Stimulated activated CD4-positive, alpha-beta T cell treated with anti-CD3 and anti-CD28 coated beads, Interleukin-12 subunit alpha, Interleukin-12 subunit beta, amount 100 ng/mL, for 4 hours (primary cell): ENCODE data around the gene SBNO1.
"Not testable (repeated sequence)": the region's sequence is repeated elsewhere in the genome, so short reads cannot be mapped to it uniquely, and the experiment has no call there.

Experiments used
- DNase-seq: peaks from one replicate; pipeline ENCODE4 v3.0.0-alpha.2; 2020

SBNO1 gene

DNA sequence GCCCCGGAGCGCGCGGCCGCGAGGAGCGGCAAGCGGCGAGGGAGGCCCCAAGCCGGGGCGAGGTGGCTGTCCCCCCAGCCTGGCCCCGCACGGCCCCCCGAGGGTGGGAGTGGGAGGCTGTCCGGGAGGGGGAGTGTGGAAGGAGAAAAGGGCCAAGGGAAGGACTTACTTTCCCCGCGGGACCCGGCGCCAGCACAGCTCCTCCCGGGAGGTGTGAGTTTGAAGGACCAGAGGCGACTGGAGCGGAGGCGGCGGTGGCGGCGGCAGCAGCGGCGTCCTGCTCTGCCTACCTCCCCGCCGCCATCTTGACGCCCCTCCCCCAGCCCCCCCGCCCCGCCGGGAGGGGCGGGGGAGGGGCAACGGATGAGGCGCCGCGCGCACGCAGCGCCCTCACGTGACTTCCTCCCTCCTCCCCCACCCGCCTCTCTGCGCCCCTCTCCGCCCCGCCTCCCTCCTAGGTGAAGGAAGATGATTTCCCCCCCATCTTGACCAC lies at the start of gene SBNO1:
Gene SBNO1, minus strand, starts transcription at position 316 of the 493 bp plus-strand sequence. CDS start 14,406 bp downstream, outside the sequence.
- peak; percentile 87 for DNase-seq

DNA sequence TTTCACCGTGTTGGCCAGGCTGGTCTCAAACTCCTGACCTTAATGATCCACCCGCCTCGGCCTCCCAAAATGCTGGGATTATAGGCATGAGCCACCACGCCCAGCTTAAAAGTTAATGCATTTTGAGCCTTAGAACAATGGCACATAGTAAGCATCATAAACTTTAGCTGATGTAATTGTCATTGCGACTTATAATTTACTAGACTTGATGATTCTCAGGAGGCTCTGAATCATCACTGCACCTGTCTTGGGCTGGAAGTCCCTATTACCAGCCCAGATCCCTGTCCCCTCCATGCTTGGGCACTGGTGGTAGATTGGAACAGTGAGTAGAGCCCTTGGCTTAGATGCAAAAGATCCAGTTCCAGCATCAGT lies 45.4 kb upstream of the SBNO1 start:
- no peak for DNase-seq

GRCh38 chr12:123409284-123410040 lies 44.8 kb upstream of the SBNO1 start:
- DNase-seq, result not testable (repeated sequence)

DNA sequence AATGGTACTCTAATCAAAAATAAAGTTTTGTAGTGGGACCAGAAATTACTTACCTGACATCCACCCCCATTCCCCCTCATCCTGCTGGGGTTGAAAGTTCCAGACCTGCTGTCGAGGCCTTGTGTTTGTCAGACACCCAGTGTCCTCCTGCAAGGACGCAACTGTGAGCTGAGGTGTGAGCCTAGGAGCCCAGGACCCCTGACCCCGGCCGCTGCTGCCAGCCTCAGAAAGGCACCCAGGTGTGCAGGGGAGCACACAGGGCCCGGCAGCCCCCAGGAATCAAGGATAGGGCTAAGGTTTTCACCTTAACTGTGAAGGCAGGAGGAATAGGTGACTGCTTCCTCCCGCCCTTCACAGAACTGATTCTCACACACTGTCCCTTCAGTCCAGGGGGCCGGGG lies 44.0 kb upstream of the SBNO1 start:
- not testable (repeated sequence) for DNase-seq

DNA sequence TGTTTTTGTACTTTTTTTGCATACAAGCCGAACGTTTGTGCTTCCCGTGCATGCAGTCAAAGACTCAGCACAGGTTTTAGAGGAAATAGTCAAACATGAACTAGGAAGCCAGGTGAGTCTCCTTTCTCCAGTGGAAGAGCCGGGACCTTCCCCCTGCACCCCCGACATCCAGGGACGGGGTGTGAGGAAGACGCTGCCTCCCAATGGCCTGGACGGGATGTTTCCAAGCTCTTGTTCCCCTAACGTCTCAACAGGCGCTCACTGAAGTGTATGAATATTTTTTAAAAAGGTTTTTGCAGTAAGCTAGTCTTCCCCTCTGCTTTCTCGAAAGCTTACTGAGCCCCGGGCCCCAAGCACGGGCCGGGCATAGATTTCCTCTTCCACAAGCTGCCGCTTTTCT lies 43.3 kb upstream of the SBNO1 start:
- not testable (repeated sequence) for DNase-seq

DNA sequence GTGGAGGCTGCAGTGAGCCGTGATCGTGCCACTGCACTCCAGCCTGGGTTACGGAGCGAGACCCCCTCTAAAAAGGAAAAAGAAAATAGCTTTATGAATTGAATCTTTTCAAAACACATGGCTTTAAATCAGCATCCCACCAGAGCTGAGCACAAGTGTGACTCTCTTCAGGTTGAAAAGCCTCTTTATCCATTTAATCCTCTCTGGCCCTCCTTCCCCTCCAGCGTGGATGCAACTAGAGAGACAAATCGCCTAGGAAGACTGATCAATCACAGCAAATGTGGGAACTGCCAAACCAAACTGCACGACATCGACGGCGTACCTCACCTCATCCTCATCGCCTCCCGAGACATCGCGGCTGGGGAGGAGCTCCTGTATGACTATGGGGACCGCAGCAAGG lies 42.6 kb upstream of the SBNO1 start:
- not testable (repeated sequence) for DNase-seq

GRCh38 chr12:123404581-123404980 lies 39.9 kb upstream of the SBNO1 start:
- DNase-seq, result no peak

DNA sequence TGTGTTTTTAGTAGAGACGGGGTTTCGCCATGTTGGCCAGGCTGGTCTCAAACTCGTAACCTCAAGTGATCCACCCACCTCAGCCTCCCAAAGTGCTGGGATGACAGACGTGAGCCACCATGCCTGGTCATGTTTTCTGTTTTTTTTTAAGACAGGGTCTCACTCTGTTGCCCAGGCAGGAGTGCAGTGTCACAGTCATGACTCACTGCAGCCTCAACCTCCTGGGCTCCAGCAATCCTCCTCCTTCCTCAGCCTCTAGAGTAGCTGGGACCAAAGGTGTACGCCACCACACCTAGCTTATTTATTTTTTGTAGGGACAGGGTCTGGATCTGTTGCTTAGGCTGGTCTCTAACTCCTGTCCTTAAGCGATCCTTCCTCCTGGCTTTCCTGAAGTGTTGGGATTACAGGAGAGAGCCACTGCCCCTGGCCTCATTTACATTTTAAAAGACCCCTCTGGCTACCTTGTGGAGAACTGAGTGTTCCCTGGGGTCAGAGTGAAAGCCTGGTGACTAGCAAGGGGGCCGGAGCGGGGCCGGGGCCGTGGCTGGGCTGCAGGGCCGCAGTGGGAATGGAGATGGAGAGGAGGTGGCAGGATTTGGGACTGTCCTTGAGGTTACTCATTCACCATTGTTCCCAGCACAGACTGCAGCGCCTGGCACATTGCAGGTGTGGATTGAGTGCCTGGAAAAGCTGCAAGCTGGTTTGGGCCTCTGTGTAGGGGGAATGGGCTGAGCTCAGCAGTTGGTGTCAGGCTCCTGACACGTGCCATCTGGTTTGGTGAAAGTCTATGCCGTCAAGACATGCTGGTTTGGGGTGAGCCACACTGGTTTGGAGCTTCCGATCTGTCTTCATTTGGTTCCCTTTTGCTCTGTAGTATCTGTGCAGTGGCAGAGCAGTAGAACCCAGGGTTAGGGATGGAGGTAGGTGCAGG lies 37.4 kb upstream of the SBNO1 start:
- no peak for DNase-seq

DNA sequence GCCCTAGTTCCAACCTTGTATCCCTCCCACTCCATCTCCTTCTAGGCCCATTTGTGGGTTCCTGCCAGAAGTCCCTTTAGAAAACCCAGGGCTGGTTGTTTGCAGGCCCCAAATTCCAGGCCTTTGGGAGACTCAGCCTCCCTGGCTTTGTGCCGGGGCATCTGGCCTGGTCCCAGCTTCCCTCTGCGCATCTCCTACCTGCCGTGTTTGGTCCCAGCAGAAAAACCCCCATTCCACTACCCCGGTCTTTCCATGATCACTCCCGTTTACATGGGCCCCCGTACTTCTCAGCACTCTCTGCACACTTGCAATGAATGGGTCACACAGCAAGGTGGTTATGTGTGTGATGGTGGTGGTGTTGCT lies 34.6 kb upstream of the SBNO1 start:
- DNase-seq, result no peak

GRCh38 chr12:123398550-123399254 lies 34.1 kb upstream of the SBNO1 start:
- no peak for DNase-seq

DNA sequence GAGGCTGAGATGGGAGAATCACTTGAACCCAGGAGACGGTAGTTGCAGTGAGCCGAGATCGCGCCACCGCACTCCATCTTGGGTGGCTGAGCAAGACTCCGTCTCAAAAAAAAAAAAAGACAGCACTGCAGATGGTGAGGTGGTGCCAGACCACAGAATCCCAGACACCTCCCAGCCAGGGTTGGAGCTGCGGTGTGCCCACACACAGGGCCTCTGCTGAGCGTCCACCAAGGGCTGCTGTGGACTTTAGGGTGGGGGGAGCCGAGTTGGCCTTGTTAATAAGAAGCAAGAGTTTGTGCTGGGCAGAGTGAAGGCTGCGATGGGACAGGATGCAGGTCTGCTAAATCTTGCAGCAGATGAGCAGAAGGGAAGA lies 33.5 kb upstream of the SBNO1 start:
- no peak for DNase-seq

GRCh38 chr12:123397400-123397799 lies 32.8 kb upstream of the SBNO1 start:
- DNase-seq, result no peak

GRCh38 chr12:123396954-123397353 lies 32.3 kb upstream of the SBNO1 start:
- DNase-seq, result no peak

GRCh38 chr12:123396543-123396942 lies 31.9 kb upstream of the SBNO1 start:
- no peak for DNase-seq

GRCh38 chr12:123395236-123395635 lies 30.6 kb upstream of the SBNO1 start:
- no peak for DNase-seq

GRCh38 chr12:123393747-123394146 lies 29.1 kb upstream of the SBNO1 start:
- DNase-seq, result no peak

GRCh38 chr12:123391546-123392343 lies 27.1 kb upstream of the SBNO1 start:
- no peak for DNase-seq

GRCh38 chr12:123390498-123391426 lies 26.1 kb upstream of the SBNO1 start:
- no peak for DNase-seq

DNA sequence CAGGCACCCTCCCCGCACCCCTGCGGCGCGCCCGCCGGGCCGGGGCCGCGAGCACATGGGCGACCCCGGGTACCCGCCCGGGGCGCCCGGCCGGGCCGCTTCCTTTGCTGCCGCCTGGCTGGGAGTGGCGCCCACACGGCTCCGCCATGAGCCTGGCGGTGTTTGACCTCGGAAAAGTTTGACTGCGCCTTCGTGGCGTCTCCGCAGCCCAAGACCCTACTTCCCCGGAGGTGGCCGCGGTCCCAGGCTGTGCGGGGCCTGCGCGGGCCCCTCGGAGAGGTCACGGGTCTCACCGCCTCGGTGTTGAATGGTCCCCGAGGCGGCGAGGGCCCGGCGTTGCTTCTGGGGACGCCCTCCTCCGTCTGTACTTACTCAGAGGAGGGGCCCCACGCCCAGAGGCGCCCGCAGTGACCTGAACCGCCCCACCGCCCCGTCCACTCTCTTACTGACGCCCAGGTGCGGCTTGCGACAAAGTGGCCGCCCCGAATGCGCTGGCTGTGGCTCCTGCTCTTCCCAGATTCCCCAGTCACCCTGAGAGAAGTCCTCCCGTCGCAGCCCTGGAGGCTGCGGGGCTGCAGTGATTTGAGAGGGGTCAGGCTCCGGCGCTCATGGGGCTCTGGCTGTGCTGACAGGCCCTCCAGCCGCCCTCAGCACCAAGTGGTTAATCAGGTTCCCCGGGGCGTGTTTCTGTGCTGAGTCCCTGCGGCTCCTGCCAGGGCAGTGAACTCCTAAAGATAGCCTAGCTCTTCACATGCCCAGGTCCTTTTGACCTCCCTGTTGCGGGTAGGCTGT lies 25.1 kb upstream of the SBNO1 start:
- peak; percentile 28 for DNase-seq

DNA sequence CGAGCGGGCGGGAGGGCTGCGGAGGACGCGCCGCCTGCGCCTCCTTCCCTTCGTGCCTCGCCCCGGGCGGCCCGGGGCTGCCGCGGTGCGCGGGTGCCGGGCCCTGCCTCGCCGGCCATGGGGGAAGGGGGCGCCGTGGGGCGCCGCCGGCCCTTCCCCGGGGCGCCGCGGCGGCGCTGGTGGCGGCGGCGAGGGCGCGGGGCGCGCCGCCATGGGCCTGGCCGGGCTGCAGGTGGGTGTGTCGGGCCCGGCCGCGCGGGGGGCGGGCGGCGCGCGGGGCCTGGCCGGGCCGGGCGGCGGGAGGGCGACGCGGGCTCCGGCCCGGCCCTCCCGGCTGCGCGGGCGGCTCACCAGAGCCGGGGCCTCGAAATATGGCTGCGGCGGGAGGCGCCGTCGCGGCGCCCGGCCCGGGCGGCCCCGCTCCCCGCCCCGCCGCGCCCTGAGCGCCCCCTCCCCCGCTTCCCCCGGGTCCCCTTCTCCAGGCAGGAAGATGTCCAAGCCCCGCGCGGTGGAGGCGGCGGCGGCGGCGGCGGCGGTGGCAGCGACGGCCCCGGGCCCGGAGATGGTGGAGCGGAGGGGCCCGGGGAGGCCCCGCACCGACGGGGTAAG lies 24.4 kb upstream of the SBNO1 start:
- no peak for DNase-seq
